Endometrium (tissue), 2 donors: Measurements from ENCODE around the gene HNRNPU.

Experiments
- FAIRE-seq: peaks from 2 replicates; lab custom pipeline; 2012; peaks lifted over from hg19 to GRCh38; lab: Jason Lieb, UNC
- donor health status: control.
- donor health status: control.

The HNRNPU gene

DNA sequence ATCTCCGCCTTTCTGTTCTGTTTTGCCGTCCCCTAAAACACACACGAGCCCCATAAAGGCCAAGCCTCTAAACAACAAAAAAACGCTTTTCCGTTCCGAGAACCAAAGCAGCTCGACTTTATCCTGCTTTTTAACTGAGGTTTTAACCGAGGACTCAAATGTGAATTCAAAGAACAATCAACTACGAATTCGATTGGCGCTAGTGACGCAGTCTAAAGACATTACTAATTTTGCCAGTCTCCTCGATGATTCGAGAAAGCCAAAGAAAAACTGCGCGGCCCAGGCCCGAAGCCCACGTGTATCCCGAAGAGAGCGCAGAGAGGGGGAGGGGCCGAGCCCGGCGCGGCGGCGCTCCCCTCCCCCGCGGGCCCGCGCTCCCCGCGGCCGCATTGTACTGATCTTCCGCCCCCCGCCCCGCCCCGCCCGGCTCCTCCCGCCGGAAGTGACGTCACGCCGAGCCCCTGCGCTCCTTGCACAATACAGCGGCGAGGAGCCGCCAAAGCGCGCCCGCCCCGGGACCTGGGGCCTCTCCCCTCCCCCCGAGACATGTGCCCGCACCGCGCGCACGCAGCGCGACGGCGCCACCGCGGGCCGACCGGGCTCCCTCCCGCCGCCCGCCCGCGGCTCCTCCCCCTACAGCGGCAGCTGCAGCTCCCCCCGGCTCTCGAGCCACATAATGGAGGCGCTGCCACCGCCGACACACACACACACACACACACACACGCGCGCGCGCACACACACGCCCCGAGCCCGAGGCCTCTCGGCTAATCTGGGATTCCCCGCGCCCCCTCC, 1.4 kb downstream of the HNRNPU start:
- FAIRE-seq = no peak

DNA sequence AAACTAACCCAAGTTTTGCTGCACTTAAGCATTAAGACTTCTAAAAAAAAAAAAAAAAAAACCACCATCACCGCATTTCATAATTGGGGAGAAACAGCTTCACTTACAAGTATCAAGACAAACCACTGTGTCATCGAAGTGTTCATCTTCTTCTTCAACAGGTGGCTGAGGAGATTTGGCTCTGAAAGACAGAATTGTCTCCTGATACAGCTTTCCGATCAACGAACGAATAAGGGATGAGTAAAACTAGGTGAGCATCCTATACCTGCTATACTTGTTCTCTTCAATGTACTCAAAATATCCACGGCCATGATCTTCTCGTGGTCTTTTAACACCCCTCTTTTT, 2.0 kb downstream of the HNRNPU start:
- no peak for FAIRE-seq

DNA sequence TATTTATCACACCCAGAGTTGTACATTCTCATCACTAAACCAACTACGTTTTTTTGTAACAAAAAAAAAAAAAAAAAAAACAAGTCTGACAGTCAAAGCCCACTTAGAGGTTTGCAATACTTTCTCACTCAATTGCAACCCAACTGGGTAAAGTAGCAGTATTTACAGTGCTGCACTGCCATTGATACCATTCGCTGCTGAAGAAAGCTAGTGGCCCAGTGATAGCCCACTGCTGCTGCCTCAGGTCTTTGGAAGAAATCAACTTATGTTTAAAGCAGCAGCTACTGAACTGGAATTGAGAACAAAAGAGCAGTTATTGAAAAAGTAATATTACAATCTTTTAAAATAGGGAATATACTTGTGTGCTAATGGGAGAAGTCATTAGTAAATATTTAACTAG, 2.7 kb downstream of the HNRNPU start:
- FAIRE-seq = no peak

DNA sequence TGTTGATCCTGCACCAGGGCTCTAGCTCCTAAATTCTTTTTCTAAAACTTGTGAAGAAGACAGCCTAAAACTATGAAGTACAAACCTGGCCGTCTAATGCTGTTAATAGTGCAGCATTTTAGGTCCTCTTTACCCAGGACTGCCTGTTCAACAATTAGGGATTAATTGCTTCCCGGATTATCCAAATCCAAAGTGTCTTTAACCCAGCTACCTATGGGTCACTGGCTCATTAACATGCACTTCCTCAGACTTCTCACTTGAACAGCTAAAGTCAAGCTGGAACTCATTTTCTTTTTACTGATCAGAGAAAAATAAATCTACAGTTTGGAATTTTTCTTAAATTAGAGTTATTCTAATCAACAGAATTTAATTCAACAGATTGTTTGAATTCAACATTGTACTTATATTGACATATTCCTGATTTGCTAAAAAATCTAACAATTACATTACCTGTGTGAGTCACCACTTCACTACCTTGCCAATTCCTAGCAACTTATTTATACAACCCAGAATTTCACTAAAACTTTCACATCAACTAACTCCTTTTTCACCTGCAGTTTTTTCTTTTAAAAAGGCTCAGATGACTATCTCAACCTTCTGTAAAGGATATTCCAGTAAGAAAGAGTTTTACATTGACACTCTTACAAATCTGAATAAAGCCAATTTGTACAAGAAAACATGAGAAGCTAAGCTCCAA, 3.3 kb downstream of the HNRNPU start:
- FAIRE-seq = no peak

DNA sequence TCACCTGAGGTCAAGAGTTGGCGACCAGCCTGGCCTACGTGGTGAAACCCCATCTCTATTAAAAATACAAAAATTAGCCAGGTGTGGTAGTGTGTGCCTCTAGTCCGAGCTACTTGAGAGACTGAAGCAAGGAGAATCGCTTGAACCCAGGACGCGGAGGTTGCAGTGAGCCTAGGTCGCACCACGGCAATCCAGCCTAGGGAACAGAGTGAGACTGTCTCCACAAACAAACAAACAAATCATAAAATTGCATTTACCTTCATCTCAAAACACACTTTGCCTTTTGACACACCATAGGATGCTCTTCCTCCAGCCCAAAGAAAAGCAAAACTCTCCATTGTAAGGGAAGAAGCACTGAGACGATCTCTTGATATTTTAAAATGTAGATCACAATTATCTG, 4.3 kb downstream of the HNRNPU start:
- FAIRE-seq = no peak

DNA sequence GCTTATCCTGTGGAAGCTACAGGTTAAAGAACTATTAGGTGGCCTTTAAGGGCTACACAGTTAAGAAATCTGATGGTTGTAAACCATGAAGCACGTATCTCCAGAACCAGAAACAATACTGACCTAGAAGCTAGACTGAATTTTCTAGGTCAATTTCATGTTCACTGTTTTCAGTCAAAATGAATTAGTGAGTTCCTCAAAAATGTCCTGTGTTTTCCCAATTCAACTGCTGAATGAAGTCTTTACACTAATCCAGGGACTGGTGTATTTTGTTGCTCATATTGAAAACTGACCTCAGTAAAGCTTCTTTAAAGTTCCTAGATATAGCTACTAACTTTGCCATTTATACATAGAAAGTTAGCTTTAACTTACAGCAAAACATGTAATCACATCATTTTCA, 6.0 kb downstream of the HNRNPU start:
- FAIRE-seq = no peak

DNA sequence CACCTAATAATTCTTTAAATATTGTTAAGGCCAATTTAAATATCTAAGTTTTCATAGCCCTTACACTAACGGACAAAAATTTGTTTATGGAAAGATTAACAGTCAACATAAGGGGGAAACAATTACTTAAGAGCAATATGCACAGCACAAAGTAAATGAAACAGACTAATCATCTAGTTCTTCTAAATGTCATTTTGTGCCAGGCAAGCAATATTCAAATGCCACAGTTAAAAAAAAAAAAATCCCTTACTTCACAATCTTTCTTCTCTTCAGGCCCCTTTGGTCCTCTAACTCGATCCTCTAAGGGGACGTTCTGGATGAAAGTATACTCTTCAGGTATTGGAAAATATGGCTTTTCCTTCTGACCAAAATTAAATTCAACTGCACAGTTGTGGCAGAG, 6.6 kb downstream of the HNRNPU start:
- FAIRE-seq = no peak

DNA sequence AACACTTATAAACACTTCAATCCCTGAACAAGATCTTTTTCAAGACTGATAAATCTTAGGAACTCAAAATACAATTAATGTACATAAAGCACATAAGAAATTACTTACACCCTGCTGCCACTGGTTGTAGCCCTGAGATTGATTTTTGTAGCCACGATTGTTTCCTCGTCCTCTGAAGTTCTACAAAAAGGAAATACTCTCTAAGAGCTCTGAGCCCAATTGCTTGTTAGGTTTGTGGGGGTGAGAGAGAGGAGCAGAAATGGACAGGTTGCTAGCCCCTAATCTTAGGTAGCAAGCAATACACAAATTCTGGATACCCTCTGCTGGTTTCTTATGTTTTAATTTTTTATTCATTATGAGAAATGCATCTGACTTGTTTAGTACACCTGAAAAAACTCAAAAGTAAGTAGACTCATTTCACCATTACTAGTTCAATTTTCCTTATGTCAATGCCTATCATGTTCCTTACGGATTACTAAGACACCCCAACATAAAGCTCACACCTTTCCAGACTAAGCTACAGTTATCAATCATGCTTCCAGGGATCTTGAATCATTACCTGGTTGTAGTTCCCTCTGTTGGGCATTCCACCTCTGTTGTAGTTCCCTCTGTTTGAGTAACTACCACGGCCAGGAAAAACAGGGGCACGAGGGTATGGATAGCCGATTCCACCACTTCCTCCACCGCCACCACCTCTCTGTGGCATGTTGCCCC, 9.3 kb downstream of the HNRNPU start:
- FAIRE-seq = no peak

DNA sequence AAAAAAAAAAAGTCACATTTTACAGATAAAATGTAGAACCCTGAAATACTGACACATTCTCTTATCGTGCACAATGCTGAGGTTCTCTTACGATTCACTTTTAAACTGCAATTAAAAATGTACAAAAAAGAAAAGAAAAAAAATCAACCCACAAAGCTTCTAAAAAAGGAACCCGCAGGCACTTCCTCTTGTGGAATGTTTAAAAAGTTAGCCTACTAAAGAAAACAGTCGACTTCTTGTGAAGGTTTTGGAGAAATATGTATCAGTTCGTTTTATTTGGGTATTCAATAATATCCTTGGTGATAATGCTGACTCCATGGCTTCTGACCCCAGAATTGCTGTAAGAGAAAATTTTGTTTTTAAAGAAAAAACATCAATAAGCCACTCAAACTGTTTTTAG, 10.2 kb downstream of the HNRNPU start:
- no peak for FAIRE-seq

DNA sequence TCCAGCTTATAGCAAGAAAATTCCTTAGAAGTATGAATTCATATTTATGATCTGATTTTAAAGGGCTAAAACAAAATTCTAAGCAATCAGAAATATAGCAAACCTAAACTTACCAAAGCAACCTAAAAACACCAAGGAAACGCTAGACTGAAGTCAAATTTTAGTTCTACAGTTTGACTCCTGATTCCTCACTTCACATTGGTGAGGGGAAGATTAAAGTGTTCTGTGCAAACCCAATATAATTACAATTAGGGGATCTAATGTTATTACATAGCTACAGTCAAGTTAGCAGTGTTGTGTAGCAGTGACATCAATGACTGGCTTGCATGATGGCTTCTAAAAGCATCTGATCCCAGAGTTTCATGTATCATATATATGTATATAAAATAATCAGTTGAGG, 11.6 kb downstream of the HNRNPU start:
- no peak for FAIRE-seq

DNA sequence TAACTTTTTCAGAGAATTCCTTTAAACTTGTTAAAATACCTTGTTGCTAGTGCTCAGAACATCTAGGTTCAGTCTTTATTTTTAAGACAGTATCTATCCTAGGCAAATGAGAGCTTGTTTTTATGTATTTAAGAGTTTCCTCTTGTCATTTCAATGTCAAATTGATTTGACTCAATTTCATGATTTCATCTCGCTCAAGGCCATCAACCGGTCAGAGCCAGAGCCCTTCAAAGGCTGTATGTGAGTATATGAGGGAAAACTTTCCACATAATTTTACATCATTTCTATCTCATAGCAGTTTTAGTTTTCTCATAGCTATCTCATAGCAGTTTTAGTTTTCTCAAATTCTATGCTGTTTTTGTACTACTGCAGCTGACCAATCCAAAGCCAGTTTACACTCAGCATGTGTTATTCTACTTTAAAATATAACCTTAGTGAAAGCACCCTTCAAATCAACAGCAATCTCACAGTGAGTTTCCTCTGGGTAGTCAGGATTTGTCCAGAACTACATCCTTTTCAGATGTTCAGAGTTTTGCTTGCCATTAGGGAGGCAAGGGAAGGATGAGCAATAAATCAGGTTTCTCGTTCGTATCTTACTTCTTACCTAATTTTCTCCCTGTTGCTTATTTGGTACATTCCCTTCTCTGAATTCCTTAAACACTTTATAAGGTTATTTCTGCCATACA, 12.7 kb downstream of the HNRNPU start:
- FAIRE-seq = no peak

DNA sequence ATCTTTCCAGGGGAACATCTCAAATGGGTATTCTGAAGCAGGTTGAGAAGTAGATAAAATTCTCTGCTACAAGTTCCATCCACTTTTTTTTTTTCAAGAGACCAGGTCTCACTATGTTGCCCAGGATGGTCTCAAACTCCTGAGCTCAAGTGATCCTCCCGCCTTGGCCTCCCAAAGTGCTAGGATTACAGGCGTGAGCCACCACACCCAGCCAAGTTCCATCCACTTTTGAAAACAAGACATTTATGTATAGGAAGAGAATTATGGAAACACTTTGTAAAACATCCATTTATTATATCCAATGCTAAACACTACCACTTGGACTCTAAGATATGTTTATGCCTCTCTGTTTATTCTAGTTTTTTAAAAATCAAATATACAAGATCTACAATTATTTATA, 13.4 kb downstream of the HNRNPU start:
- no peak for FAIRE-seq

DNA sequence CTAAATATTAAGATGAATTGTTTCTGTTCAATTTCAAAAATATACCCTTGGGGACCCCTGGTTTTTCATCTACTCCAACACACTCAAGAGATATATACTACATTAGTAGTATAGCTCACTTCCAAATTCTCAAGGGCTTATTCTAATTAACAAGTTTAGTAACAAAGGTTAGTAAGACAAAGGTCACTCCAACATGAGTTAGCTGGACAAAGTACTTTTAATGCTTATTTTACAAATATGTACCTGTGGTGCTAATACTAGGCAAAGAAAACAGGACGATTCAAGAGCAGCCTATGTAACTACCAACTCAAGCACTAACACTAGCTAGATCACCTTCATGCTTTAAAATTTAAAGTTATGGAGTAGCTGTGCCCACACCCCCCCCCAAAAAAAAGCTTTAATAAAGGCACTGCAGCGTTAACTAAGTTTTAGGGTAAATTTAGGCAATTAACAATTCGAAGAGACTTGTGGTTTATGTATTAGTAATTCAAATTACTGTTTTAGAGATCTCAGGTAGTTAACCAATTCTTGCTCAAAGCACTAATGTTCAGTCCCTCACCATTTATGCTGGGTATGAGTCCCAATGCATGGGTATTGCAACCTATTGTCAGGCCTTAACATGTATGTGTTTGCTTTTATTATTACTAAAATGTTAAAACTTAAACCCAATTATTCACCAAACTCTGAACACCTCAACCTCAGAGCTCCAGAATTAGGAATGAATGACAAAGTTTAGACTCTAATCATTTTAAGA, 14.1 kb downstream of the HNRNPU start:
- no peak for FAIRE-seq

DNA sequence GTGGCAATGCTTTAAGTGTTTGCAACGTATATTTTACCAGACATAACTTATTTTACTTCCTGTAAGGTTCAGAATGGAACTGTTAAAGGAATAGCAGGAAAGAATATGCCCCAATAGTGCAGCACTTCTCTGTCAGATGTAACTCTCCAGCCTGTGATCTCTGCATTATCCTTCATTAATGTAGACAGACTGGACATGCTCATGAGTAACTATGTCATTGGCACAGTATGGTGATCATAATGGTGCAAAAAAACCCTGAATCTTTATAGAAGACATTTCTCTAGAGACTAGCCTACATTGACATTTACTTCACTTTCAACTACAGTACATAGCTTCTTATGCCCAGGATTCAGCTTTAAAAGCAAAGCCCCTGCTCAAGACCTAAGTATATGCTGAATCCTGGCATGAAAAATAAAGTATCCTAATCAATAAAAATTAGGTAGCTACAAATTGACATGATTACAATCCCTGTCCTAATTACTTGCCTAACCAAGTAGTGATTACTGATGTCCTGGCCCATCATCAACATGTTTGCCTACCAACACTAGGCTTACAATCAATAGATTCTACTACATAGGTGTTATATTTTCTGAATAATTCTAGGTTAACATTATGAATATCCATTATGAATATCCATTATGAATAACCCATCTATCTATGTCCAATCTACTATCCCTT, 15.0 kb downstream of the HNRNPU start:
- FAIRE-seq = no peak

DNA sequence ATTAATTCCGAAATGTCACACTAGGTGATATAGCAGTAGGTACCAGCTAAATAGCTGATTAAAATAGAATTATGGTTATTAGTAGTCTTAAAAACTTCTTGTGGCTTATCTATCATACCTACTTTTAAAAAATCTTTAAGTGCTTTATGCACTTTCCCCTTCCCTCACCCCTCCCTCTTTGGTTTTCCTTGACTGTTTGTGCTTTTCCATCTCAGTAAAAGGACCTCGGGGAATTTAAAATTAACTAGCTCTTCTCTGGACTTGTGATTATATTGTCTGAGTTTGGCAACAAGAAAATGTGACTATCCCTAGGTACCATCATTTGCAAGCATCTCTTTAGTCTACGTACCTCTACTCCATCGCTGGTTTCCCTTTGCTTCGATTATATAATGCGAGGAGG, 17.7 kb downstream of the HNRNPU start:
- no peak for FAIRE-seq

DNA sequence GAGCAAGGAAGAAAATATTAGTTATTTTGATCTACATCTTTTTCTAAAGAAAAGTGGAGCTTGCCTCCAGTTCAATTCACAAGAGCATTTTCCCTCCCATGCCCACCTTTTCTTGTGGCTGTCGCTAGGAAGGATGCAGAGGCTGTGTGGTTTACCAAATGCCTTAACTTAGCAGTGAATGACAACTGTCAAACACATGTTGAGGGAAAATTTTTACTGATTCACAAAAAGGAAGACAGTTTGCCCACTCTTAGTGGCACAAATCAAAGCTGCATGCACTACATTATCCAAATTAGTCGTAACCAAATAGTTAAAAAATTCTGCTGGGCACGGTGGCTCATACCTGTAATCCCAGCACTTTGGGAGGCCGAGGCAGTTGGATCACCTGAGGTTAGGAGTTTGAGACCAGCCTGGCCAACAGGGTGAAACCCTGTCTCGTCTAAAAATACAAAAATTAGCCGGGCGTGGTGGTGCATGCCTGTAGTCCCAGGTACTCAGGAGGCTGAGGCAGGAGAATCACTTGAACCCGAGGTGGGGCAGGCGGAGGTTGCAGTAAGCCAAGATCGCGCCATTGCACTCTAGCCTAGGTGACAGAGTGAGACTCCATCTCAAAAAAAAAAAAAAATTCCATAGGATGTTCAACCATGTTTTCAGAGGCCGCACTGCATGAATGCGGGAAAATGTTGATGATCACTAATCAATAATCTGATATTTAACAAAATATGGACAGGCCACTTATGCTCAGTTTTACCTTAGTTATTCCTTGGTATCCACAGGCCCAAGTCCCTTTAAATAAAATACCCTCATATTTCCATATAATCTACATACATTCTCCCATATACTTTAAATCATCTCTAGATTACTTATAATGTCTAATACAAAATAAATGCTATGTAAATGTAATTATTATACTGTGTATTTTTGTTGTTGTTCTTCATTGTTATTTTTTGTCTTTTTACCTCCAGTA, 19.9 kb downstream of the HNRNPU start:
- FAIRE-seq = no peak

DNA sequence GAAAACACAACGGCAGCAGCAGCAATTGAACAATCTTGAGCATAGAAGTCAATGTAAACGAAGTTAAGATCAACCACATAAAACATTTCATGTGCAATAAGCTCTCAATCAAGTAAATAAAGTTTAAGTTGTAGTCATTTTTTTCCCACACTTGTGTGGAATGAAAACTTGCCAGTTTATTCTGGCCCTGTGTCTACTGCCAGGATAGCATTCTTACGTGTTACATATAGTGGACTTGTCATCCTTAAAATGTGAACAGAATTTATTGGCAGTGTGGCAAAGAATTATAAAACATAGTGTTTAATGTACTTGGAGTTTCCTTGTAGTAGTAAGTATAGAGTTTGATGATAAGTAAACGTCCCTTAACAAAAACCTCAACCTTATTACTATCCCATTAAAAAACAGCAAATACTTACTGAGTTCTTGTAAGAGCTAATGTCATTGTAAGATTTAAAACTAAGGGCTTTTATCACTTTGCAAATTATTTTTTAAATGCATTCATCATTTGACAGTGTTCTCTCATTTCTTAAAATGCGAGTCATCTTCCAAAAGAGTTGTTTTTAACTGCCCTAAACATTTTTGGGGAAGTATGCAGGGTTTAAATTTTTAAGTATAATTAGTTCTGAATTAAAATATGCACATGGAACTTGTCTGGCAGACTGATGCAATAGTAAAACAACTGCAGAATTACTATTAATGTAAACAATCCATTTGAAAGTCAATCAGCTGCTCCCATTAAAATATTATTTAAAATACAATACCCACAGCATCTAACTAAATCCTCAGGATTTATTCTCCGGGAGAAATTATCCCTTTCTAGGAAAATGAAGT, 21.0 kb downstream of the HNRNPU start:
- no peak for FAIRE-seq

DNA sequence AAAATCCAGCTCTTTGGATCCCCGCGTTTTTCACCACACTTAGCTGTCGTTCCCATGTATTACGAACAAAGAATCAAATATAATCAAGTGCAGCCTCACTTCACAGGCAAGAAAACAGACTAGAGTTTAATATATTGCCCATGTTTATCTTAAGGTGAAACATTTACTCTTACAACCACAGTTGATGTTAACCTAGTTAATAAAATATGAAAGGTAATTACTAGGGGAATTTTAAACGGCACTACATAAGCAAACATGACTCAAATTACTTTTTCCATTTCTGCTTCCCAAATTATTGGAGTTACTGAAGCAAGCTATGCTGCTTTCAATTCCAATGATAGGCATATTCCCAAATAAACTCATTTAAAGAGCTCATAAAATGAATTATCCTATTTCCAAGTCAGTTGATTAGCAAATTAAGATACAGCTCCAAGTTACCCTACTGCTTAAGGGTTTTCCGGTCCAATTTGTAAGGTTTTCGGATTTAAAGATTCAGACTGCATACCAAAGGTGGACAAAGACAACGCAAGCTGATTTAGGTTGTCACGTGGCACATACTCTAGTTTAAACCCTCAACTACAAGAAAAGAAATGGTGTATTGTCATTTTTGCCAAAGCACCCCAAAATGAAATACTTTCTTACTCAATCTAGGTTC, 22.9 kb downstream of the HNRNPU start:
- FAIRE-seq = no peak
